Skeletal muscle satellite cell (primary cell): ENCODE data around the gene DYNC1H1.
"Not testable (repeated sequence)": the region's sequence is repeated elsewhere in the genome, so short reads cannot be mapped to it uniquely, and the experiment has no call there.

Source experiments
- H3K27me3 ChIP-seq: 2 replicates; pipeline ENCODE4 v1.7.0; 2013; ENCODE audit warnings: low read length; ENCODE audit not compliant: control insufficient read depth, insufficient read depth
- H3K36me3 ChIP-seq: 2 replicates; pipeline ENCODE4 v1.7.0; 2013; ENCODE audit warnings: mild to moderate bottlenecking, control low read depth, low read length; ENCODE audit not compliant: insufficient read depth
- H3K4me1 ChIP-seq: 2 replicates; pipeline ENCODE4 v1.7.0; 2013; ENCODE audit warnings: low read length; ENCODE audit not compliant: control insufficient read depth, insufficient read depth
- H3K4me2 ChIP-seq: 2 replicates; pipeline ENCODE4 v1.7.0; 2013; ENCODE audit warnings: mild to moderate bottlenecking, low read length
- H3K4me3 ChIP-seq: 2 replicates; pipeline ENCODE4 v1.7.0; 2013; ENCODE audit warnings: low read length
- H3K9ac ChIP-seq: 2 replicates; pipeline ENCODE4 v1.7.0; 2013; ENCODE audit warnings: mild to moderate bottlenecking, low read depth, low read length, moderate library complexity
- H3K9me3 ChIP-seq: replicated peaks from 2 replicates; pipeline ENCODE4 v1.7.0; 2013; ENCODE audit warnings: mild to moderate bottlenecking, control low read depth, low read length

DYNC1H1 gene

DNA sequence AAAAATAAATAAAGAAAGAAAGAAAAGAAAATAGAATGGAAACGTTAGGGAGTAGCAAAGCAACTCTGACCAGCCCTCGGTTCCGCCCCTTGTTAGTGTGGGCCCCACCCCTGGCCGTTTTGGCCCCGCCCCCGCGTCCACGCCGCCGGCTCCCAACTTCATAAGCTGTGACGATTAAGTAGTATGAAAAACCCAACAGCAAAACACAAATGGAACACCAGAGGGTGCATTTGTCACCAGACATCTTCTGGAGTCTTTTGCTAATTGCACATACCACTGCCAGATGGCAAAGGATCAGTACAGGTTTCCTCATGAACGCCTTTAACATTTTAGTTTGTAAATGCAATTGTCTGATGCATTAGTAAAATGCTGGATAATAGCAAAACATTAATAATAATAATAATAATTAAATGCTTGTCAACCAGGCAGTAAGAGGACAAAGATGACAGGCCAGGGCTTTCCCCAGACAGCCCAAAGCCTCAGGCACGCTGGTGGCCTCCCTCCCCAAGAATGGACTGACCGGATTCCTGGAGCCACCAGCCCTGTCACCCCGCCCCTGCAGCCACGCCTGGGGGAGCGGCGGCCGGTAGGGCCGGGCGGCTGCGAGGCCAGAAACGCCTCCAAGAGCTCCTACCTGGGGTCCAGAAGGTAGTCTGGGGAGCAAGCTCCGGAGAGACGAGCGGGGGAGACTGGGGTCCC lies 98.9 kb downstream of the DYNC1H1 start:
- Histone ChIP-seq H3K4me2 (peak overlapping the region; percentile 5), H3K36me3 (no peaks in the 10 kb centered on the region), H3K4me3 (no peak overlapping the region), H3K9me3 (no peaks in the 10 kb centered on the region), H3K27me3 (no peaks in the 10 kb centered on the region), H3K9ac (no peak overlapping the region), H3K4me1 (no peaks in the 10 kb centered on the region)

DNA sequence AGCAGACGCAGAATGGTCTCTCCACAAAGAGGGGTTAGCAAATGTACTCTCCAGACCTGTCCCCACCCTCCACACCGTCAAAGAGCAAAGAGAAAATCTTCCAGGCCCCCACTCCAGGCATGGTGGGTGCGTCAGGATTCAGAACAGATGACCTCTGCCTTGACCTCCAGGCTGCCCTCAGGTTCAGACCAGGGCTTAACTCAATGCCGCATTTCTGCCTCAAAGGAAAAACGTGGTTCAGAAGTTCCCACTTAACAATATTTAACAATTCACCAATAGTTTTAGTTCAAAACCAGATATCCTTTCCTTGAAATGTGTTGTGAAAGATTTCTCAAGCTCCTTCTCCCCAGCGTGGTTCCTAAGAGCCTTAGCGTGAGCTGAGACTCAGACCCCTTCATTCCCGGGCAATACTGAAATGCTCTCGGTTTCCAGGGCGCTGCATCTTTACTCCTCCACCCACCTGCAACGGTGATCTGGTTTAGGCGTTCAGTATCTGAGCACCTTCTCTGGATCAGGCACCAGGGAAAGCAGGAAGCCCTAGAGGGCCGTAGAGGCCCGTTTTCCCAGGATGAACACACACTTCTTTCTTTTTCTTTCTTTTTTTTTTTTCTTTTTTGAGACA lies 99.5 kb downstream of the DYNC1H1 start:
- Histone ChIP-seq H3K4me2 (peak overlapping the region; percentile 5), H3K27me3 (no peaks in the 10 kb centered on the region), H3K9me3 (no peaks in the 10 kb centered on the region), H3K9ac (no peak overlapping the region), H3K4me3 (no peak overlapping the region), H3K4me1 (no peaks in the 10 kb centered on the region), H3K36me3 (no peaks in the 10 kb centered on the region)

GRCh38 chr14:102064590-102064989 lies 100.2 kb downstream of the DYNC1H1 start:
- not testable (repeated sequence) for H3K36me3 ChIP-seq, H3K4me3 ChIP-seq, H3K27me3 ChIP-seq, H3K4me2 ChIP-seq, H3K9me3 ChIP-seq, H3K9ac ChIP-seq, H3K4me1 ChIP-seq

DNA sequence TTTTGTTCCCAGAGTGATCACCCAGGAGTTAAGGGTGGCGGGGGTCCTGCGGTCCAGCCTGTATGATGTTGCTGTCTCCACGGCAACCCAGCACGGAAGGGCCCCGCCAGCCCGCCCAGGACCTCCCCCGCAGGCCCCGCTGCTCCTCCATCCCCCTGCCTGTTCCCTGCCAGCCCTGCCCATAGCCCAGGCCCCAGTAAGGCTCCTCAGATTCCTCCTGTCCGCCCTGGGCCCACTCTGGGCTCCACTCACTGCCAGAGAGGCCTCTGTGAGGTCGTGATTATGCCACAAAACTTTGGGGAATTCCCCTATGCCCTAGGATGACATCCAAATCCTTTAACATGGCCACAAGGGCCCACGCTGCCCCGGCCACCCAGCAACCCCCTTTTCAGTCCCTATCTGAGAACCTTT lies 101.7 kb downstream of the DYNC1H1 start:
- Histone ChIP-seq H3K27me3 (no peaks in the 10 kb centered on the region), H3K9me3 (no peaks in the 10 kb centered on the region), H3K4me1 (peaks cover under 1% of the 10 kb centered on the region), H3K4me3 (no peak overlapping the region), H3K4me2 (no peak overlapping the region), H3K36me3 (no peaks in the 10 kb centered on the region), H3K9ac (no peak overlapping the region)

- H3K9me3 ChIP-seq = no peaks in the 10 kb centered on the region
- no peaks in the 10 kb centered on the region for H3K36me3 ChIP-seq
- peaks cover 11% of the 10 kb centered on the region for H3K4me1 ChIP-seq
- no peaks in the 10 kb centered on the region for H3K27me3 ChIP-seq
- no peak overlapping the region for H3K9ac ChIP-seq
- no peak overlapping the region for H3K4me2 ChIP-seq
- H3K4me3 ChIP-seq = no peak overlapping the region
Measured at GRCh38 chr14:102071283-102071998, 107.1 kb downstream of the DYNC1H1 start.

DNA sequence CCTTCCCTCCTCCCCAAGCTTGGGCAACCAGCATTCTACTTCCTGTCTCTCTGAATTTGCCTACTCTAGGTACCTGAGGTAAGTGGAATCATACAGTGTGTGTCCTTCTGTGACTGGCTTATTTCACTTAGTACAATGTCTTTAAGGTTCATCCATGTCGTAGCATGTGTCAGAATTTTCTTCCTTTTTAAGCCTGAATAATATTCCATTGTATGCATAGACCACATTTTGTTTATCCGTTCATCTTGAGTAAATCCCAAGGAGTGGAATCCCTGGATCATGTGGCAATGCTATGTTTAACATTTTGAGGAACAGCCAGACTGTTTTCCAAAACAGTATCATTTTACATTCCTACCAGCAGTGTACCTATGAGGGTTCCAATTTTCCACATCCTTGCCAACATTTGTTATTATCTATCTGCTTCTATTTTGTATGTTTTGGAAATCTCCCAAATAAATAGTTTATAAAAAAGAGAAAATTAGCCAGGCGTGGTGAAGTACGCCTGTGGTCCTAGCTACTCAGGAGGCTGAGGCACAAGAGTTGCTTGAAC lies 110.1 kb downstream of the DYNC1H1 start:
- Histone ChIP-seq H3K9me3 (no peaks in the 10 kb centered on the region), H3K9ac (no peak overlapping the region), H3K4me1 (peaks cover 11% of the 10 kb centered on the region)

GRCh38 chr14:102075155-102075554 lies 110.8 kb downstream of the DYNC1H1 start:
- H3K9ac ChIP-seq = no peak overlapping the region
- no peak overlapping the region for H3K4me3 ChIP-seq
- H3K4me1 ChIP-seq = peaks cover 11% of the 10 kb centered on the region
- no peaks in the 10 kb centered on the region for H3K27me3 ChIP-seq
- H3K36me3 ChIP-seq = peaks cover 15% of the 10 kb centered on the region
- no peaks in the 10 kb centered on the region for H3K9me3 ChIP-seq
- H3K4me2 ChIP-seq = no peak overlapping the region

More for the DNA sequence above, 110.1 kb downstream of the DYNC1H1 start:
- Histone ChIP-seq H3K4me3 (no peak overlapping the region), H3K36me3 (peaks cover 8% of the 10 kb centered on the region), H3K27me3 (no peaks in the 10 kb centered on the region), H3K4me2 (no peak overlapping the region)

GRCh38 chr14:102077382-102077709 lies 113.0 kb downstream of the DYNC1H1 start:
- H3K9me3 ChIP-seq = no peaks in the 10 kb centered on the region
- no peaks in the 10 kb centered on the region for H3K27me3 ChIP-seq
- no peak overlapping the region for H3K4me3 ChIP-seq
- H3K4me2 ChIP-seq = no peak overlapping the region
- H3K36me3 ChIP-seq = peaks cover 37% of the 10 kb centered on the region
- H3K9ac ChIP-seq = no peak overlapping the region
- peaks cover 3% of the 10 kb centered on the region for H3K4me1 ChIP-seq

DNA sequence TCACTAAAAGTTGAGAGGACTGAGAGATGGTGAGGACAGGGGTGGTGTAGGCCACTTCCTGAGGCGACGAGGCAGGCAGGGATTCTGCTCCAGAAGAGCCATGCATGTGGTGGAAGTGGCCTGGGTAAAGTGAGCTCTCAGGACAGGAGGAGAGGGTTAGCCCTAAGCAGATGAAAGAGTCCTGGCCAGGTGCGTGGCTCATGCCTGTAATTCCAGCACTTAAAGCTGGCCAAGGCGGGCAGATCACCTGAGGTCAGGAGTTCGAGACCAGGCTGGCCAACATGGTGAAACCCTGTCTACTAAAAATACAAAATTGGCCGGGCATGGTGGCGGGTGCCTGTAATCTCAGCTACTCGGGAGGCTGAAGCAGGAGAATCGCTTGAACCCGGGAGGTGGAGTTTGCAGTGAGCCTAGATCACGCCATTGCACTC lies 114.0 kb downstream of the DYNC1H1 start:
- not testable (repeated sequence) for H3K4me2 ChIP-seq, H3K9me3 ChIP-seq, H3K9ac ChIP-seq, H3K27me3 ChIP-seq, H3K4me3 ChIP-seq, H3K4me1 ChIP-seq
- H3K36me3 ChIP-seq = peaks cover 47% of the 10 kb centered on the region

- no peaks in the 10 kb centered on the region for H3K9me3 ChIP-seq
- no peak overlapping the region for H3K4me2 ChIP-seq
- H3K9ac ChIP-seq = no peak overlapping the region
- no peak overlapping the region for H3K4me3 ChIP-seq
- H3K27me3 ChIP-seq = no peaks in the 10 kb centered on the region
- H3K36me3 ChIP-seq = peaks cover 54% of the 10 kb centered on the region
- peaks cover 14% of the 10 kb centered on the region for H3K4me1 ChIP-seq
Measured at GRCh38 chr14:102078831-102079699, 114.7 kb downstream of the DYNC1H1 start.

DNA sequence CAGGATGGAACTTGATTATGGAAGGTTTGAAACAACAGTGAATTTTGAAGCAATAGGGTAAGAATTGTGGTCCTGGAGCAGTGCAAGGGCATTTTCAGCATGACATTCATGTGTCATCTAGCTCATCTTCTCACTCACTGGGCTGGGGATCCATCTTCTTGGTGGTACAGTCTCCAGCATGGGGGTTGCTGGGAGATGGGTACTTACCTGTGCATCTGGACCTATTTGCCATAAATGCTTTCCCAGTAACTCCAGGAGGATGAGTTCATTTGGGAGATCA lies 115.3 kb downstream of the DYNC1H1 start:
- H3K4me1 ChIP-seq = peaks cover 18% of the 10 kb centered on the region
- peaks cover 60% of the 10 kb centered on the region for H3K36me3 ChIP-seq

More for the DNA sequence above, 115.3 kb downstream of the DYNC1H1 start:
- Histone ChIP-seq H3K27me3 (no peaks in the 10 kb centered on the region), H3K9ac (no peak overlapping the region), H3K4me3 (no peak overlapping the region), H3K9me3 (no peaks in the 10 kb centered on the region), H3K4me2 (no peak overlapping the region)
